ENCODE results near the gene UNC79. TPM values are rescaled to one million over a fixed set of nuclear protein-coding genes. Genes with fewer than 3 reads are reported as not detected.

UNC79 gene
- total RNA-seq, 1 donor from 2014 or later = 0.29 TPM

- no peak for DNase-seq (ENCODE audit: low read depth)
- TF ChIP-seq CTCF (conservative IDR thresholded peaks at IDR 0.05; ENCODE audit: low read depth, low read length) = no peak
- H3K4me3 ChIP-seq (ENCODE audit: low read depth, low read length) = no peak overlapping the region
Observed at GRCh38 chr14:93685121-93685895, 254.6 kb downstream of the UNC79 start.

GRCh38 chr14:93686268-93686667 lies 255.5 kb downstream of the UNC79 start:
- no peak overlapping the region for H3K4me3 ChIP-seq (ENCODE audit: low read depth, low read length)
- TF ChIP-seq CTCF (conservative IDR thresholded peaks at IDR 0.05; ENCODE audit: low read depth, low read length) = no peak
- DNase-seq (ENCODE audit: low read depth) = no peak

GRCh38 chr14:93688239-93688666 lies 257.5 kb downstream of the UNC79 start:
- no peak for DNase-seq (ENCODE audit: low read depth)
- no peak for TF ChIP-seq CTCF (conservative IDR thresholded peaks at IDR 0.05; ENCODE audit: low read depth, low read length)

GRCh38 chr14:93688820-93689219 lies 258.1 kb downstream of the UNC79 start:
- DNase-seq (ENCODE audit: low read depth) = no peak
- no peak for TF ChIP-seq CTCF (conservative IDR thresholded peaks at IDR 0.05; ENCODE audit: low read depth, low read length)
- H3K4me3 ChIP-seq (ENCODE audit: low read depth, low read length) = no peak overlapping the region

More at GRCh38 chr14:93688239-93688666, 257.5 kb downstream of the UNC79 start:
- H3K4me3 ChIP-seq (ENCODE audit: low read depth, low read length) = no peak overlapping the region

GRCh38 chr14:93690146-93690545 lies 259.4 kb downstream of the UNC79 start:
- DNase-seq (ENCODE audit: low read depth) = no peak
- no peak overlapping the region for H3K4me3 ChIP-seq (ENCODE audit: low read depth, low read length)
- TF ChIP-seq CTCF (conservative IDR thresholded peaks at IDR 0.05; ENCODE audit: low read depth, low read length) = no peak

- no peak for TF ChIP-seq CTCF (conservative IDR thresholded peaks at IDR 0.05; ENCODE audit: low read depth, low read length)
- no peak for DNase-seq (ENCODE audit: low read depth)
- H3K4me3 ChIP-seq (ENCODE audit: low read depth, low read length) = no peak overlapping the region
Observed at GRCh38 chr14:93691042-93691780, 260.5 kb downstream of the UNC79 start.
